COLO668 (cell line): ENCODE results near the gene MATN1.
"Not testable (repeated sequence)": the region's sequence is repeated elsewhere in the genome, so short reads cannot be mapped to it uniquely, and the experiment has no call there.

ENCODE experiments used
- DNase-seq: peaks from one replicate; lab custom pipeline; 2025; ENCODE audit not compliant: unreplicated experiment; lab: John Stamatoyannopoulos, UW

Gene MATN1

GRCh38 chr1:30723331-30723755, at the start of gene MATN1:
Gene MATN1, minus strand, starts transcription at chr1:30723585. Its CDS starts 34 bp downstream, at chr1:30723551.
- DNase-seq, result no peak

GRCh38 chr1:30771005-30771404, 47.6 kb upstream of the MATN1 start:
- DNase-seq, result no peak

- no peak for DNase-seq
Observed at GRCh38 chr1:30770150-30770549, 46.8 kb upstream of the MATN1 start.

GRCh38 chr1:30768830-30769718, 45.7 kb upstream of the MATN1 start:
- no peak for DNase-seq

GRCh38 chr1:30768159-30768829, 44.9 kb upstream of the MATN1 start:
- no peak for DNase-seq

GRCh38 chr1:30766948-30767347, 43.6 kb upstream of the MATN1 start:
- not testable (repeated sequence) for DNase-seq

GRCh38 chr1:30765556-30766434, 42.4 kb upstream of the MATN1 start:
- DNase-seq, result no peak

- no peak for DNase-seq
Observed at GRCh38 chr1:30764939-30765555, 41.7 kb upstream of the MATN1 start.

- no peak for DNase-seq
Observed at GRCh38 chr1:30764396-30764795, 41.0 kb upstream of the MATN1 start.

- no peak for DNase-seq
Observed at GRCh38 chr1:30763651-30764248, 40.4 kb upstream of the MATN1 start.

GRCh38 chr1:30762930-30763650, 39.7 kb upstream of the MATN1 start:
- DNase-seq, result no peak

- no peak for DNase-seq
Observed at GRCh38 chr1:30762152-30762929, 39.0 kb upstream of the MATN1 start.

GRCh38 chr1:30761381-30762151, 38.2 kb upstream of the MATN1 start:
- no peak for DNase-seq

- no peak for DNase-seq
Observed at GRCh38 chr1:30760596-30761324, 37.4 kb upstream of the MATN1 start.

GRCh38 chr1:30759718-30760281, 36.4 kb upstream of the MATN1 start:
- no peak for DNase-seq

GRCh38 chr1:30758785-30759380, 35.5 kb upstream of the MATN1 start:
- no peak for DNase-seq
